Measurements from ENCODE around the gene MYBBP1A.
"Not testable (repeated sequence)": the region's sequence is repeated elsewhere in the genome, so short reads cannot be mapped to it uniquely, and the experiment has no call there.

Gene MYBBP1A

GRCh38 chr17:4554997-4555799 lies at the start of gene MYBBP1A:
Gene MYBBP1A (minus strand): TSS chr17:4555384. CDS start chr17:4555324, 60 bp downstream.
- DNase-seq, result peak; percentile 68

- DNase-seq, result not testable (repeated sequence)
Observed at GRCh38 chr17:4604736-4605135, 49.6 kb upstream of the MYBBP1A start.

- DNase-seq, result no peak
Observed at GRCh38 chr17:4604111-4604644, 49.0 kb upstream of the MYBBP1A start.

GRCh38 chr17:4602041-4602440 lies 46.9 kb upstream of the MYBBP1A start:
- DNase-seq, result no peak

GRCh38 chr17:4601326-4601725 lies 46.1 kb upstream of the MYBBP1A start:
- DNase-seq, result no peak

- DNase-seq, result no peak
Observed at GRCh38 chr17:4600563-4600962, 45.4 kb upstream of the MYBBP1A start.

GRCh38 chr17:4599505-4600281 lies 44.5 kb upstream of the MYBBP1A start:
- no peak for DNase-seq

- DNase-seq, result no peak
Observed at GRCh38 chr17:4598776-4599504, 43.8 kb upstream of the MYBBP1A start.

- DNase-seq, result no peak
Observed at GRCh38 chr17:4597975-4598374, 42.8 kb upstream of the MYBBP1A start.

- no peak for DNase-seq
Observed at GRCh38 chr17:4596636-4597380, 41.6 kb upstream of the MYBBP1A start.

GRCh38 chr17:4595685-4596342 lies 40.6 kb upstream of the MYBBP1A start:
- DNase-seq, result not testable (repeated sequence)

- no peak for DNase-seq
Observed at GRCh38 chr17:4594931-4595684, 39.9 kb upstream of the MYBBP1A start.

GRCh38 chr17:4594406-4594805 lies 39.2 kb upstream of the MYBBP1A start:
- no peak for DNase-seq

- DNase-seq, result no peak
Observed at GRCh38 chr17:4593021-4593421, 37.8 kb upstream of the MYBBP1A start.

GRCh38 chr17:4592240-4593005 lies 37.2 kb upstream of the MYBBP1A start:
- no peak for DNase-seq

GRCh38 chr17:4591529-4591928 lies 36.3 kb upstream of the MYBBP1A start:
- no peak for DNase-seq

- DNase-seq, result no peak
Observed at GRCh38 chr17:4590981-4591453, 35.8 kb upstream of the MYBBP1A start.

- not testable (repeated sequence) for DNase-seq
Observed at GRCh38 chr17:4590042-4590441, 34.9 kb upstream of the MYBBP1A start.

- DNase-seq, result no peak
Observed at GRCh38 chr17:4588898-4589625, 33.9 kb upstream of the MYBBP1A start.
